WTC11 (cell line): Measurements from ENCODE around the gene WNK1. TPM values are rescaled to one million over a fixed set of nuclear protein-coding genes. Genes with fewer than 3 reads are reported as not detected.
A peak's percentile ranks its signal among the peaks of the same experiment; 100 is the strongest.

Source experiments
- ATAC-seq: fragments of 200-7000 bp; cut with Tn5 transposase; 2 replicates; pipeline ENCODE4 v1.10.0; 2021; ENCODE audit warnings: mild to moderate bottlenecking, moderate library complexity
- CTCF ChIA-PET: fragments of 300-600 bp; sonication (Branson Sonifier 250); formaldehyde crosslinking; loops from one replicate; lab custom pipeline; 2021; ENCODE audit warnings: antibody characterized with exemption; lab: Charles Lee
- POLR2A ChIA-PET: fragments of 350-600 bp; sonication (Branson Sonifier 250); formaldehyde crosslinking; loops from one replicate; lab custom pipeline; 2021; ENCODE audit warnings: antibody characterized with exemption; lab: Charles Lee
- DNase-seq: peaks from one replicate; pipeline ENCODE4 v3.0.0; 2021; ENCODE audit warnings: low spot score
- H3K27ac Mint-ChIP-seq: 2 replicates; pipeline ENCODE4 v1.8.0; 2021; ENCODE audit warnings: mixed read lengths
- H3K27me3 Mint-ChIP-seq: 2 replicates; pipeline ENCODE4 v1.8.0; 2021; ENCODE audit warnings: low read depth, mild to moderate bottlenecking, moderate library complexity, mixed read lengths
- H3K36me3 Mint-ChIP-seq: 2 replicates; pipeline ENCODE4 v1.8.0; 2021; ENCODE audit warnings: mixed read lengths
- H3K4me1 Mint-ChIP-seq: 2 replicates; pipeline ENCODE4 v1.8.0; 2022; ENCODE audit warnings: mixed read lengths
- H3K4me3 Mint-ChIP-seq: 2 replicates; pipeline ENCODE4 v1.8.0; 2021; ENCODE audit warnings: mild to moderate bottlenecking, moderate library complexity, mixed read lengths
- H3K9me3 Mint-ChIP-seq: 2 replicates; pipeline ENCODE4 v1.8.0; 2021; ENCODE audit warnings: mixed read lengths
- CBFB ChIP-seq: sonication (generic); formaldehyde crosslinking; IDR thresholded peaks from 2 replicates; pipeline ENCODE4 v1.8.1; 2022; ENCODE audit warnings: mild to moderate bottlenecking, low read depth, missing genetic modification reagents
- CREM ChIP-seq: sonication (generic); formaldehyde crosslinking; IDR thresholded peaks from 2 replicates; pipeline ENCODE4 v1.8.1; 2022; ENCODE audit warnings: mild to moderate bottlenecking, missing genetic modification reagents, moderate library complexity
- ELF4 ChIP-seq: sonication (generic); formaldehyde crosslinking; IDR thresholded peaks from 2 replicates; pipeline ENCODE4 v1.8.1; 2022; ENCODE audit warnings: low read depth, mild to moderate bottlenecking, moderate library complexity, missing genetic modification reagents
- EMX1 ChIP-seq: fragments of 250-450 bp; sonication (Bioruptor Pico); IDR thresholded peaks from 2 replicates; pipeline ENCODE4 v1.8.0; 2021; ENCODE audit warnings: mild to moderate bottlenecking
- FOXK1 ChIP-seq: sonication (generic); formaldehyde crosslinking; IDR thresholded peaks from 2 replicates; pipeline ENCODE4 v1.8.0; 2022; ENCODE audit warnings: mild to moderate bottlenecking, moderate library complexity, missing genetic modification reagents
- GTF2I ChIP-seq: fragments of 250-450 bp; sonication (Bioruptor Pico); conservative IDR thresholded peaks from 2 replicates; pipeline ENCODE4 v1.4.0; 2021; ENCODE audit warnings: mild to moderate bottlenecking
- IRF1 ChIP-seq: sonication (generic); formaldehyde crosslinking; IDR thresholded peaks from 2 replicates; pipeline ENCODE4 v1.8.0; 2023; ENCODE audit warnings: missing genetic modification reagents
- JAZF1 ChIP-seq: fragments of 250-450 bp; sonication (Bioruptor Pico); IDR thresholded peaks from 2 replicates; pipeline ENCODE4 v1.9.0; 2021; ENCODE audit warnings: moderate library complexity, mild to moderate bottlenecking, inconsistent platforms
- MXD4 ChIP-seq: fragments of 250-450 bp; sonication (Bioruptor Pico); IDR thresholded peaks from 2 replicates; pipeline ENCODE4 v1.8.0; 2021; ENCODE audit warnings: mild to moderate bottlenecking, moderate library complexity, borderline replicate concordance
- SOX15 ChIP-seq: fragments of 250-450 bp; sonication (Bioruptor Pico); IDR thresholded peaks from 2 replicates; pipeline ENCODE4 v1.9.0; 2021; ENCODE audit warnings: mild to moderate bottlenecking
- TP53 ChIP-seq: sonication (generic); formaldehyde crosslinking; IDR thresholded peaks from 2 replicates; pipeline ENCODE4 v1.8.1; 2023; ENCODE audit warnings: mild to moderate bottlenecking, missing genetic modification reagents
- ZNF396 ChIP-seq: fragments of 250-450 bp; sonication (Bioruptor Pico); IDR thresholded peaks from 2 replicates; pipeline ENCODE4 v1.8.0; 2021; ENCODE audit warnings: mild to moderate bottlenecking, moderate library complexity, borderline replicate concordance
- total RNA-seq: library from RNA; stranded (reverse); gene quantifications from 3 replicates; pipeline ENCODE4 v1.2.3, GENCODE V29; 2021
- TF ChIP-seq, protein P1 (sequence below): sonication (generic); formaldehyde crosslinking; conservative IDR thresholded peaks from 2 replicates; pipeline ENCODE4 v1.8.1; 2023; ENCODE audit warnings: mild to moderate bottlenecking, low read depth, missing genetic modification reagents, moderate library complexity
- TF ChIP-seq, protein P2 (sequence below): fragments of 250-450 bp; sonication (Bioruptor Pico); IDR thresholded peaks from 2 replicates; pipeline ENCODE4 v1.9.0; 2021; ENCODE audit warnings: moderate library complexity, mild to moderate bottlenecking, inconsistent platforms, borderline replicate concordance
- TF ChIP-seq, protein P3 (sequence below): fragments of 250-450 bp; sonication (Bioruptor Pico); IDR thresholded peaks from 2 replicates; pipeline ENCODE4 v1.9.0; 2021; ENCODE audit warnings: mild to moderate bottlenecking
- TF ChIP-seq, protein P4 (sequence below): sonication (generic); formaldehyde crosslinking; IDR thresholded peaks from 2 replicates; pipeline ENCODE4 v1.8.1; 2023; ENCODE audit warnings: mild to moderate bottlenecking, moderate library complexity, missing genetic modification reagents
- TF ChIP-seq, protein P5 (sequence below): sonication (generic); formaldehyde crosslinking; IDR thresholded peaks from 2 replicates; pipeline ENCODE4 v1.8.1; 2023; ENCODE audit warnings: mild to moderate bottlenecking, missing genetic modification reagents, borderline replicate concordance
- TF ChIP-seq, protein P6 (sequence below): sonication (generic); formaldehyde crosslinking; IDR thresholded peaks from 2 replicates; pipeline ENCODE4 v1.8.1; 2022; ENCODE audit warnings: low read depth, missing genetic modification reagents, borderline replicate concordance
- TF ChIP-seq, protein P7 (sequence below): sonication (generic); formaldehyde crosslinking; conservative IDR thresholded peaks from 2 replicates; pipeline ENCODE4 v1.8.1; 2022; ENCODE audit warnings: mild to moderate bottlenecking, missing genetic modification reagents

The WNK1 gene
- total RNA-seq, 1 experiment from 2014 or later: 118 TPM

- TF ChIP-seq, protein P1, sequence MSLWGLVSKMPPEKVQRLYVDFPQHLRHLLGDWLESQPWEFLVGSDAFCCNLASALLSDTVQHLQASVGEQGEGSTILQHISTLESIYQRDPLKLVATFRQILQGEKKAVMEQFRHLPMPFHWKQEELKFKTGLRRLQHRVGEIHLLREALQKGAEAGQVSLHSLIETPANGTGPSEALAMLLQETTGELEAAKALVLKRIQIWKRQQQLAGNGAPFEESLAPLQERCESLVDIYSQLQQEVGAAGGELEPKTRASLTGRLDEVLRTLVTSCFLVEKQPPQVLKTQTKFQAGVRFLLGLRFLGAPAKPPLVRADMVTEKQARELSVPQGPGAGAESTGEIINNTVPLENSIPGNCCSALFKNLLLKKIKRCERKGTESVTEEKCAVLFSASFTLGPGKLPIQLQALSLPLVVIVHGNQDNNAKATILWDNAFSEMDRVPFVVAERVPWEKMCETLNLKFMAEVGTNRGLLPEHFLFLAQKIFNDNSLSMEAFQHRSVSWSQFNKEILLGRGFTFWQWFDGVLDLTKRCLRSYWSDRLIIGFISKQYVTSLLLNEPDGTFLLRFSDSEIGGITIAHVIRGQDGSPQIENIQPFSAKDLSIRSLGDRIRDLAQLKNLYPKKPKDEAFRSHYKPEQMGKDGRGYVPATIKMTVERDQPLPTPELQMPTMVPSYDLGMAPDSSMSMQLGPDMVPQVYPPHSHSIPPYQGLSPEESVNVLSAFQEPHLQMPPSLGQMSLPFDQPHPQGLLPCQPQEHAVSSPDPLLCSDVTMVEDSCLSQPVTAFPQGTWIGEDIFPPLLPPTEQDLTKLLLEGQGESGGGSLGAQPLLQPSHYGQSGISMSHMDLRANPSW: no peak
Observed at GRCh38 chr12:770479-770878, 18.1 kb downstream of the WNK1 start (continued).

DNA sequence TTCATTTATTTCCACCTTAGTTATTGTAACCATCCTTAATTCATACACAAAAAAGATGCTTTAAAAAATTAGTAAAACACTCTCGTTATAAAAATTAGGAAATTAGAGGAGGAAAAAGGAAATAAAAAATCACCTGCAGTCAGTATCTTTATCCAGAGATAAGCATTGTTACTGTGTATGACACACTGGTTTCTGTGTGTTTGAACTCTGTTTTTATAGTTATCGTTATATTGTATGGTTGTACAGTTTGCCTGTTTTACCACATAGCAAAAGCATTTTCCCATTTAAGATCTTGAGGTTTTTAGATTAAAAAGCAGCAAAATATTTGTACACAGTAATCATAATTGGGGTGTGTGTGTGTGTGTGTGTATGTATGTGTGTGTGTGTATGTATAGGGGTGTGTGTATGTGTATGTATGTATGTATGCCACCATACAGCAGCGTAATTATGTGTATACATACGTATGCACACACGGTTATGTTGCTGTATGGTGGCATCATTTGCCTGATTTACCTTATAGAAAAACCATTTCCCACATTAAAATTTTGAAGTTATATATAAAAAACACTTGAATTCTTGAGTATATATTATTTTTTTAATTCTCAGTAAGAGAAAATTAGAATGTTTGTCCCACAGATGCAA is 19.8 kb downstream of the WNK1 start:
- no peak overlapping the region for H3K4me3 Mint-ChIP-seq
- TF ChIP-seq, protein P2, sequence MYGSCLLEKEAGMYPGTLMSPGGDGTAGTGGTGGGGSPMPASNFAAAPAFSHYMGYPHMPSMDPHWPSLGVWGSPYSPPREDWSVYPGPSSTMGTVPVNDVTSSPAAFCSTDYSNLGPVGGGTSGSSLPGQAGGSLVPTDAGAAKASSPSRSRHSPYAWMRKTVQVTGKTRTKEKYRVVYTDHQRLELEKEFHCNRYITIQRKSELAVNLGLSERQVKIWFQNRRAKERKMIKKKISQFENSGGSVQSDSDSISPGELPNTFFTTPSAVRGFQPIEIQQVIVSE (CRISPR knock-in tag): no peak
- TF ChIP-seq, protein P3, sequence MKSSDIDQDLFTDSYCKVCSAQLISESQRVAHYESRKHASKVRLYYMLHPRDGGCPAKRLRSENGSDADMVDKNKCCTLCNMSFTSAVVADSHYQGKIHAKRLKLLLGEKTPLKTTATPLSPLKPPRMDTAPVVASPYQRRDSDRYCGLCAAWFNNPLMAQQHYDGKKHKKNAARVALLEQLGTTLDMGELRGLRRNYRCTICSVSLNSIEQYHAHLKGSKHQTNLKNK (CRISPR knock-in tag): no peak
- no peak for TF ChIP-seq ZNF396 (CRISPR knock-in tag)
- ATAC-seq (no peak), DNase-seq (no peak)
- no peaks in the 10 kb centered on the region for H3K27me3 Mint-ChIP-seq
- no peaks in the 10 kb centered on the region for H3K36me3 Mint-ChIP-seq
- H3K27ac Mint-ChIP-seq: no peak overlapping the region
- CTCF ChIA-PET: no interaction called here
- H3K4me1 Mint-ChIP-seq: peaks cover 11% of the 10 kb centered on the region
- POLR2A ChIA-PET: no interaction called here
- H3K9me3 Mint-ChIP-seq: no peaks in the 10 kb centered on the region

- Mint-ChIP-seq H3K27ac (peak overlapping the region; percentile 71), H3K4me1 (peaks cover 14% of the 10 kb centered on the region), H3K27me3 (no peaks in the 10 kb centered on the region), H3K36me3 (no peaks in the 10 kb centered on the region), H3K9me3 (no peaks in the 10 kb centered on the region), H3K4me3 (no peak overlapping the region)
- ChIA-PET POLR2A (no interaction called here), CTCF (interaction anchor here (1.0 kb wide), 1 partner anchor 23 kb away, joined by 3 read pairs; no protein-coding TSS in a partner anchor)
- ATAC-seq: no peak
- no peak for DNase-seq
- no peak for TF ChIP-seq MXD4 (CRISPR knock-in tag)
- TF ChIP-seq, protein P4, sequence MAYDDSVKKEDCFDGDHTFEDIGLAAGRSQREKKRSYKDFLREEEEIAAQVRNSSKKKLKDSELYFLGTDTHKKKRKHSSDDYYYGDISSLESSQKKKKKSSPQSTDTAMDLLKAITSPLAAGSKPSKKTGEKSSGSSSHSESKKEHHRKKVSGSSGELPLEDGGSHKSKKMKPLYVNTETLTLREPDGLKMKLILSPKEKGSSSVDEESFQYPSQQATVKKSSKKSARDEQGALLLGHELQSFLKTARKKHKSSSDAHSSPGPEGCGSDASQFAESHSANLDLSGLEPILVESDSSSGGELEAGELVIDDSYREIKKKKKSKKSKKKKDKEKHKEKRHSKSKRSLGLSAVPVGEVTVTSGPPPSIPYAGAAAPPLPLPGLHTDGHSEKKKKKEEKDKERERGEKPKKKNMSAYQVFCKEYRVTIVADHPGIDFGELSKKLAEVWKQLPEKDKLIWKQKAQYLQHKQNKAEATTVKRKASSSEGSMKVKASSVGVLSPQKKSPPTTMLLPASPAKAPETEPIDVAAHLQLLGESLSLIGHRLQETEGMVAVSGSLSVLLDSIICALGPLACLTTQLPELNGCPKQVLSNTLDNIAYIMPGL (CRISPR knock-in tag): no peak
- no peak for TF ChIP-seq CBFB (CRISPR knock-in tag)
- TF ChIP-seq EMX1 (CRISPR knock-in tag): no peak
- TF ChIP-seq SOX15 (CRISPR knock-in tag): no peak
- TF ChIP-seq, protein P5, sequence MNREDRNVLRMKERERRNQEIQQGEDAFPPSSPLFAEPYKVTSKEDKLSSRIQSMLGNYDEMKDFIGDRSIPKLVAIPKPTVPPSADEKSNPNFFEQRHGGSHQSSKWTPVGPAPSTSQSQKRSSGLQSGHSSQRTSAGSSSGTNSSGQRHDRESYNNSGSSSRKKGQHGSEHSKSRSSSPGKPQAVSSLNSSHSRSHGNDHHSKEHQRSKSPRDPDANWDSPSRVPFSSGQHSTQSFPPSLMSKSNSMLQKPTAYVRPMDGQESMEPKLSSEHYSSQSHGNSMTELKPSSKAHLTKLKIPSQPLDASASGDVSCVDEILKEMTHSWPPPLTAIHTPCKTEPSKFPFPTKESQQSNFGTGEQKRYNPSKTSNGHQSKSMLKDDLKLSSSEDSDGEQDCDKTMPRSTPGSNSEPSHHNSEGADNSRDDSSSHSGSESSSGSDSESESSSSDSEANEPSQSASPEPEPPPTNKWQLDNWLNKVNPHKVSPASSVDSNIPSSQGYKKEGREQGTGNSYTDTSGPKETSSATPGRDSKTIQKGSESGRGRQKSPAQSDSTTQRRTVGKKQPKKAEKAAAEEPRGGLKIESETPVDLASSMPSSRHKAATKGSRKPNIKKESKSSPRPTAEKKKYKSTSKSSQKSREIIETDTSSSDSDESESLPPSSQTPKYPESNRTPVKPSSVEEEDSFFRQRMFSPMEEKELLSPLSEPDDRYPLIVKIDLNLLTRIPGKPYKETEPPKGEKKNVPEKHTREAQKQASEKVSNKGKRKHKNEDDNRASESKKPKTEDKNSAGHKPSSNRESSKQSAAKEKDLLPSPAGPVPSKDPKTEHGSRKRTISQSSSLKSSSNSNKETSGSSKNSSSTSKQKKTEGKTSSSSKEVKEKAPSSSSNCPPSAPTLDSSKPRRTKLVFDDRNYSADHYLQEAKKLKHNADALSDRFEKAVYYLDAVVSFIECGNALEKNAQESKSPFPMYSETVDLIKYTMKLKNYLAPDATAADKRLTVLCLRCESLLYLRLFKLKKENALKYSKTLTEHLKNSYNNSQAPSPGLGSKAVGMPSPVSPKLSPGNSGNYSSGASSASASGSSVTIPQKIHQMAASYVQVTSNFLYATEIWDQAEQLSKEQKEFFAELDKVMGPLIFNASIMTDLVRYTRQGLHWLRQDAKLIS (CRISPR knock-in tag): no peak
- TF ChIP-seq, protein P6, sequence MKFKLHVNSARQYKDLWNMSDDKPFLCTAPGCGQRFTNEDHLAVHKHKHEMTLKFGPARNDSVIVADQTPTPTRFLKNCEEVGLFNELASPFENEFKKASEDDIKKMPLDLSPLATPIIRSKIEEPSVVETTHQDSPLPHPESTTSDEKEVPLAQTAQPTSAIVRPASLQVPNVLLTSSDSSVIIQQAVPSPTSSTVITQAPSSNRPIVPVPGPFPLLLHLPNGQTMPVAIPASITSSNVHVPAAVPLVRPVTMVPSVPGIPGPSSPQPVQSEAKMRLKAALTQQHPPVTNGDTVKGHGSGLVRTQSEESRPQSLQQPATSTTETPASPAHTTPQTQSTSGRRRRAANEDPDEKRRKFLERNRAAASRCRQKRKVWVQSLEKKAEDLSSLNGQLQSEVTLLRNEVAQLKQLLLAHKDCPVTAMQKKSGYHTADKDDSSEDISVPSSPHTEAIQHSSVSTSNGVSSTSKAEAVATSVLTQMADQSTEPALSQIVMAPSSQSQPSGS (CRISPR knock-in tag): no peak
- no peak for TF ChIP-seq ELF4
- TF ChIP-seq, protein P7, sequence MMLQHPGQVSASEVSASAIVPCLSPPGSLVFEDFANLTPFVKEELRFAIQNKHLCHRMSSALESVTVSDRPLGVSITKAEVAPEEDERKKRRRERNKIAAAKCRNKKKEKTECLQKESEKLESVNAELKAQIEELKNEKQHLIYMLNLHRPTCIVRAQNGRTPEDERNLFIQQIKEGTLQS (CRISPR knock-in tag): no peak
- no peak for TF ChIP-seq IRF1 (CRISPR knock-in tag)
- no peak for TF ChIP-seq FOXK1 (CRISPR knock-in tag)
- no peak for TF ChIP-seq GTF2I (CRISPR knock-in tag)
- TF ChIP-seq CREM: no peak
- TF ChIP-seq JAZF1 (CRISPR knock-in tag): no peak
- no peak for TF ChIP-seq TP53 (CRISPR knock-in tag)
Observed at GRCh38 chr12:774051-774614, 21.8 kb downstream of the WNK1 start.
